IMR-90 (cell line): ENCODE measurements around the gene WNT11.

Source experiments
- BHLHE40 ChIP-seq: fragments of 150-350 bp; IDR thresholded peaks from 2 replicates; pipeline ENCODE4 v1.6.1; 2016; ENCODE audit warnings: mild to moderate bottlenecking, low read depth, low read length
- FOS ChIP-seq: fragments of 150-350 bp; IDR thresholded peaks from 2 replicates; pipeline ENCODE4 v1.6.1; 2016; ENCODE audit warnings: low read depth, low read length
- MAFK ChIP-seq: IDR thresholded peaks from 2 replicates; pipeline ENCODE4 v1.6.1; 2012; ENCODE audit warnings: low read depth, low read length, improper control_type of control experiment
- MXI1 ChIP-seq: IDR thresholded peaks from 2 replicates; pipeline ENCODE4 v1.6.1; 2012; ENCODE audit warnings: low read depth, mild to moderate bottlenecking, low read length, moderate library complexity, borderline replicate concordance
- NFE2L2 ChIP-seq: fragments of 150-350 bp; IDR thresholded peaks from 2 replicates; pipeline ENCODE4 v1.6.1; 2016; ENCODE audit warnings: low read depth, mild to moderate bottlenecking, low read length
- POLR2A ChIP-seq: IDR thresholded peaks from 2 replicates; pipeline ENCODE4 v1.6.1; 2012; ENCODE audit warnings: mild to moderate bottlenecking, low read depth, low read length
- RAD21 ChIP-seq: IDR thresholded peaks from 2 replicates; pipeline ENCODE4 v1.6.1; 2012; ENCODE audit warnings: low read length, improper control_type of control experiment
- RFX5 ChIP-seq: IDR thresholded peaks from 2 replicates; pipeline ENCODE4 v1.8.0; 2012; ENCODE audit warnings: low read depth, mild to moderate bottlenecking, low read length, moderate library complexity
- SMC3 ChIP-seq: fragments of 150-350 bp; IDR thresholded peaks from 2 replicates; pipeline ENCODE4 v1.6.1; 2016; ENCODE audit warnings: low read depth, mild to moderate bottlenecking, antibody characterized with exemption, low read length, moderate library complexity
- USF2 ChIP-seq: fragments of 150-350 bp; IDR thresholded peaks from 2 replicates; pipeline ENCODE4 v1.6.1; 2017; ENCODE audit warnings: mild to moderate bottlenecking, antibody characterized with exemption, low read length, low read depth
- TF ChIP-seq, protein P1 (sequence below): conservative IDR thresholded peaks from 2 replicates; pipeline ENCODE4 v1.5.1; 2012; ENCODE audit warnings: mild to moderate bottlenecking, low read depth, low read length, improper control_type of control experiment

GRCh38 chr11:76252631-76253070 lies 46.3 kb upstream of the WNT11 start:
- TF ChIP-seq FOS = no peak
- no peak for TF ChIP-seq POLR2A
- no peak for TF ChIP-seq RAD21
- TF ChIP-seq, protein P1, sequence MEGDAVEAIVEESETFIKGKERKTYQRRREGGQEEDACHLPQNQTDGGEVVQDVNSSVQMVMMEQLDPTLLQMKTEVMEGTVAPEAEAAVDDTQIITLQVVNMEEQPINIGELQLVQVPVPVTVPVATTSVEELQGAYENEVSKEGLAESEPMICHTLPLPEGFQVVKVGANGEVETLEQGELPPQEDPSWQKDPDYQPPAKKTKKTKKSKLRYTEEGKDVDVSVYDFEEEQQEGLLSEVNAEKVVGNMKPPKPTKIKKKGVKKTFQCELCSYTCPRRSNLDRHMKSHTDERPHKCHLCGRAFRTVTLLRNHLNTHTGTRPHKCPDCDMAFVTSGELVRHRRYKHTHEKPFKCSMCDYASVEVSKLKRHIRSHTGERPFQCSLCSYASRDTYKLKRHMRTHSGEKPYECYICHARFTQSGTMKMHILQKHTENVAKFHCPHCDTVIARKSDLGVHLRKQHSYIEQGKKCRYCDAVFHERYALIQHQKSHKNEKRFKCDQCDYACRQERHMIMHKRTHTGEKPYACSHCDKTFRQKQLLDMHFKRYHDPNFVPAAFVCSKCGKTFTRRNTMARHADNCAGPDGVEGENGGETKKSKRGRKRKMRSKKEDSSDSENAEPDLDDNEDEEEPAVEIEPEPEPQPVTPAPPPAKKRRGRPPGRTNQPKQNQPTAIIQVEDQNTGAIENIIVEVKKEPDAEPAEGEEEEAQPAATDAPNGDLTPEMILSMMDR = no peak
- TF ChIP-seq USF2 = no peak
- TF ChIP-seq SMC3 = no peak
- TF ChIP-seq MAFK = no peak
- no peak for TF ChIP-seq MXI1
- no peak for TF ChIP-seq NFE2L2
- TF ChIP-seq RFX5 = no peak
- no peak for TF ChIP-seq BHLHE40
